Transverse colon (tissue), 4 donors: ENCODE measurements around the gene PACSIN2. TPM values are rescaled to one million over a fixed set of nuclear protein-coding genes. Genes with fewer than 3 reads are reported as not detected.
A peak's percentile ranks its signal among the peaks of the same experiment; 100 is the strongest.

Experiments used
- DNase-seq: peaks from one replicate; pipeline ENCODE4 v3.0.0-alpha.2; 2019
- H3K27ac ChIP-seq, 4 donors: fragments of 200-600 bp; sonication (generic); 2 replicates each; pipeline ENCODE4 v1.5.1; 2016 to 2018; ENCODE audit warnings: inconsistent platforms in 4 of 4
- H3K27me3 ChIP-seq: fragments of 200-600 bp; sonication (generic); 2 replicates; pipeline ENCODE4 v1.5.1; 2017; ENCODE audit warnings: inconsistent platforms
- H3K36me3 ChIP-seq, 4 donors: fragments of 200-600 bp; sonication (generic); 2 replicates each; pipeline ENCODE4 v1.5.1; 2017 to 2019; ENCODE audit warnings: inconsistent platforms in 4 of 4
- H3K4me1 ChIP-seq, 4 donors: fragments of 200-600 bp; sonication (generic); 2 replicates each; pipeline ENCODE4 v1.5.1; 2017 to 2020; ENCODE audit warnings: inconsistent platforms in 4 of 4
- H3K4me3 ChIP-seq, 4 donors: fragments of 200-600 bp; sonication (generic); 1 replicate in 1 of 4; 2 replicates in 3 of 4; pipeline versions ENCODE4 v1.5.1 to v1.6.1; 2017 to 2019; ENCODE audit warnings: inconsistent platforms in 4 of 4
- H3K9me3 ChIP-seq, 2 donors: fragments of 200-600 bp; sonication (generic); 2 replicates each; pipeline ENCODE4 v1.5.1; 2017 to 2019; ENCODE audit warnings: inconsistent platforms in 2 of 2
- CTCF ChIP-seq, 5 experiments: fragments of 200-600 bp in 3 of 5; fragments of 450-650 bp in 2 of 5; sonication (generic) in 3 of 5; IDR thresholded peaks; 1 replicate in 2 of 5; 2 replicates in 3 of 5; pipeline ENCODE4 v1.5.1; 2016 to 2017; ENCODE audit warnings: antibody characterized with exemption in 5 of 5, inconsistent platforms in 3 of 5, mild to moderate bottlenecking in 2 of 5, moderate library complexity in 1 of 5
- EP300 ChIP-seq: sonication (generic); formaldehyde crosslinking; IDR thresholded peaks from one replicate; pipeline ENCODE4 v1.6.1; 2017; ENCODE audit warnings: antibody characterized with exemption, low read depth
- POLR2A ChIP-seq: fragments of 450-650 bp; IDR thresholded peaks from one replicate; pipeline ENCODE4 v1.6.1; 2016; ENCODE audit warnings: antibody characterized with exemption, mild to moderate bottlenecking, moderate library complexity
- POLR2AphosphoS5 ChIP-seq, 3 donors: sonication (generic); formaldehyde crosslinking; IDR thresholded peaks; one replicate each; pipeline ENCODE4 v1.6.1; 2016; ENCODE audit warnings: antibody characterized with exemption in 3 of 3
- WGBS, 2 donors: methylation state at CpG; one replicate each; pipeline ENCODE4 v1.1.5; 2018; ENCODE audit warnings: low coverage in 1 of 2; 5-methylcytosine and 5-hydroxymethylcytosine counted together
- in situ Hi-C, 4 donors: fragments of 200-750 bp; cut with MboI; loops; one replicate each; pipeline versions ENCODE4 v1.15.0 to v1.15.1; 2017; ENCODE audit warnings: low sequenced_read_pairs in 3 of 4, low pct_ligation_motif_present in 1 of 4, low pct_unique_long_range_greater_than_20kb in 1 of 4
- intact Hi-C: fragments of 100-400 bp; cut with DNase I; formaldehyde crosslinking; loops from one replicate; pipeline ENCODE4 v1.15.1; 2023; ENCODE audit warnings: low total_unique reads
- total RNA-seq, 4 donors: library from RNA; depleted of rRNA; stranded (reverse); fragments of >200 nt; gene quantifications; one replicate each; pipeline ENCODE4 v1.1.0, GENCODE V29; 2016

Gene PACSIN2
- total RNA-seq, 4 donors from 2014 or later: 53.9 to 250 (median 198) TPM

- intact Hi-C loops: no loop called here
- H3K36me3 ChIP-seq: peaks cover 0 to 70% (median 21%) of the 10 kb centered on the region in 4 donors
- peak; percentile 48 for DNase-seq
- 58% methylated on average over 10 of the region's 10 CpGs; no CpG with 5 or more reads in 1 of the 2 donors for WGBS, 2 donors
- H3K27me3 ChIP-seq: no peaks in the 10 kb centered on the region
- in situ Hi-C loops: loop anchor here in 1 of 4 donors (10.0 kb wide), 1 partner anchor 153 kb away; no protein-coding TSS in a partner anchor
- TF ChIP-seq CTCF (IDR thresholded peaks at IDR 0.05): no peak
- TF ChIP-seq POLR2AphosphoS5 (IDR thresholded peaks at IDR 0.05): no peak
- TF ChIP-seq EP300: no peak
- no peak for TF ChIP-seq POLR2A
- no peak overlapping the region for H3K4me3 ChIP-seq
- H3K4me1 ChIP-seq: peaks cover 0 to 24% (median 0%) of the 10 kb centered on the region in 4 donors
- H3K9me3 ChIP-seq: no peaks in the 10 kb centered on the region
- H3K27ac ChIP-seq: peak overlapping the region in 2 of 4 donors; percentile 31 to 42
These were observed 132.8 kb downstream of the PACSIN2 start for GRCh38 chr22:42881982-42882656.

- peaks cover 0 to 23% (median 0%) of the 10 kb centered on the region in 4 donors for H3K4me1 ChIP-seq
- no peak for DNase-seq
- 88% methylated on average over 12 of the region's 12 CpGs; no CpG with 5 or more reads in 1 of the 2 donors for WGBS, 2 donors
- H3K9me3 ChIP-seq: no peaks in the 10 kb centered on the region
- intact Hi-C loops (no loop called here), in situ Hi-C loops (loop anchor here in 1 of 4 donors (10.0 kb wide), 1 partner anchor 154 kb away; no protein-coding TSS in a partner anchor)
- H3K4me3 ChIP-seq: no peak overlapping the region
- no peaks in the 10 kb centered on the region for H3K27me3 ChIP-seq
- H3K36me3 ChIP-seq: peaks cover 0 to 78% (median 25%) of the 10 kb centered on the region in 4 donors
- no peak for TF ChIP-seq EP300
- no peak for TF ChIP-seq CTCF (IDR thresholded peaks at IDR 0.05)
- no peak for TF ChIP-seq POLR2AphosphoS5 (IDR thresholded peaks at IDR 0.05)
- TF ChIP-seq POLR2A: no peak
- no peak overlapping the region for H3K27ac ChIP-seq
These were observed 133.7 kb downstream of the PACSIN2 start for GRCh38 chr22:42881298-42881697.

GRCh38 chr22:42880815-42881214, 134.1 kb downstream of the PACSIN2 start:
- H3K4me1 ChIP-seq: peaks cover 0 to 23% (median 0%) of the 10 kb centered on the region in 4 donors
- no peak for TF ChIP-seq EP300
- TF ChIP-seq POLR2AphosphoS5 (IDR thresholded peaks at IDR 0.05): no peak
- TF ChIP-seq POLR2A: no peak
- TF ChIP-seq CTCF (IDR thresholded peaks at IDR 0.05): no peak
- H3K4me3 ChIP-seq: no peak overlapping the region
- in situ Hi-C loops: loop anchor here in 1 of 4 donors (10.0 kb wide), 1 partner anchor 154 kb away; no protein-coding TSS in a partner anchor
- intact Hi-C loops: no loop called here
- WGBS, 2 donors: 83% methylated on average over 8 of the region's 8 CpGs; no CpG with 5 or more reads in 1 of the 2 donors
- DNase-seq: no peak
- no peak overlapping the region for H3K27ac ChIP-seq
- H3K27me3 ChIP-seq: no peaks in the 10 kb centered on the region
- peaks cover 0 to 83% (median 27%) of the 10 kb centered on the region in 4 donors for H3K36me3 ChIP-seq
- no peaks in the 10 kb centered on the region for H3K9me3 ChIP-seq

- 87% methylated on average over 13 of the region's 14 CpGs; no CpG with 5 or more reads in 1 of the 2 donors for WGBS, 2 donors
- H3K36me3 ChIP-seq: peaks cover 0 to 87% (median 28%) of the 10 kb centered on the region in 4 donors
- H3K27me3 ChIP-seq: no peaks in the 10 kb centered on the region
- in situ Hi-C loops (loop anchor here in 1 of 4 donors (10.0 kb wide), 1 partner anchor 155 kb away; no protein-coding TSS in a partner anchor), intact Hi-C loops (no loop called here)
- peaks cover 0 to 23% (median 0%) of the 10 kb centered on the region in 4 donors for H3K4me1 ChIP-seq
- no peaks in the 10 kb centered on the region for H3K9me3 ChIP-seq
- no peak overlapping the region for H3K27ac ChIP-seq
- TF ChIP-seq POLR2A (no peak), CTCF (IDR thresholded peaks at IDR 0.05) (no peak), EP300 (no peak), POLR2AphosphoS5 (IDR thresholded peaks at IDR 0.05) (no peak)
- no peak overlapping the region for H3K4me3 ChIP-seq
- DNase-seq: no peak
These were observed 135.5 kb downstream of the PACSIN2 start for GRCh38 chr22:42879371-42880021.
